AML-193 (cell line): ENCODE measurements around the gene ANKDD1B.

Source experiments
- DNase-seq, 2 experiments: peaks; one replicate each; lab custom pipeline; 2025; lab: John Stamatoyannopoulos, UW

Gene ANKDD1B

GRCh38 chr5:75707911-75708509 lies 96.8 kb downstream of the ANKDD1B start:
- no peak for DNase-seq

GRCh38 chr5:75710637-75711036 lies 99.4 kb downstream of the ANKDD1B start:
- peak; percentile 32 to 37 for DNase-seq

GRCh38 chr5:75711151-75711550 lies 99.9 kb downstream of the ANKDD1B start:
- DNase-seq, result no peak

- no peak for DNase-seq
These were observed 100.8 kb downstream of the ANKDD1B start for GRCh38 chr5:75712091-75712490.

- no peak for DNase-seq
These were observed 105.4 kb downstream of the ANKDD1B start for GRCh38 chr5:75716715-75717081.

GRCh38 chr5:75717082-75717922 lies 106.0 kb downstream of the ANKDD1B start, which contains the start of gene POC5:
Gene POC5 (minus strand): TSS chr5:75717437. CDS start chr5:75712937, 4,500 bp downstream.
- peak; percentile 96 for DNase-seq

- no peak for DNase-seq
These were observed 109.6 kb downstream of the ANKDD1B start for GRCh38 chr5:75720882-75721281.
